HUDEP-2 (cell line): Measurements from ENCODE around the gene HSF2BP.
"Not testable (repeated sequence)": the region's sequence is repeated elsewhere in the genome, so short reads cannot be mapped to it uniquely, and the experiment has no call there.

Experiments used
- DNase-seq, 76 experiments: peaks; one replicate each; lab custom pipeline; 2025; ENCODE audit not compliant: unreplicated experiment in 76 of 76; lab: John Stamatoyannopoulos, UW

Gene HSF2BP

GRCh38 chr21:43485016-43485415 is 174.3 kb downstream of the HSF2BP start:
- not testable (repeated sequence) for DNase-seq

DNA sequence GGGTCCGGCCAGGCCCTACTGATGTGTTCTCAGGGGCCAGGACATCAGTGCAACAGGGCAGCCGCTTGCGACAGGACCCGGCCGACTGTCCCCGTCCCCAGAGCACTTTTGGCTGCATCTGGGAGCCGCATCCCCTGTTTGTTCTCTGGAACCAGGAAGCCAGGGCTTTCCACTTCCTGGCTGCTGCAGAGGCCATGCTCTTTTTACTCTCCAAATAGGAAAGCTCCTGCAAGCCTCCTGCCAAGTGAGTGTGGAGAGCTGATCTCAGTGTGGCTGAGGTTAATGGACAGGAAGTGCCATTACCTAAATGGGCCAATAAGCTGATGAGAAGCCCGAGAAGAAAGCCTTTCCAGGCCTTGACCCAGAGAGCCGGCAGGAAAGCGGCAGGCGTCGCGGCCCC is 180.1 kb downstream of the HSF2BP start:
- DNase-seq: not testable (repeated sequence)
